HL-60 (cell line): Measurements from ENCODE around the gene RAPGEF4.

Experiments used
- DNase-seq, 2 experiments: peaks; one replicate each; pipeline ENCODE4 v3.0.0-alpha.2; 2010 to 2020; ENCODE audit warnings: low read depth in 1 of 2, low spot score in 1 of 2
- H3K27ac ChIP-seq: fragments of 250-450 bp; sonication (Bioruptor Pico); replicated peaks from 2 replicates; pipeline ENCODE4 v1.5.1; 2020; ENCODE audit warnings: mild to moderate bottlenecking, moderate library complexity
- H3K27me3 ChIP-seq: fragments of 250-450 bp; sonication (Bioruptor Pico); 2 replicates; pipeline ENCODE4 v1.5.1; 2021; ENCODE audit warnings: mild to moderate bottlenecking, moderate library complexity; ENCODE audit not compliant: insufficient read depth, poor library complexity, severe bottlenecking
- H3K4me3 ChIP-seq: replicated peaks from 2 replicates; pipeline ENCODE4 v1.5.1; 2011; ENCODE audit warnings: mild to moderate bottlenecking, control low read depth, low read length; ENCODE audit not compliant: insufficient read depth
- GABPA ChIP-seq: IDR thresholded peaks from 2 replicates; pipeline ENCODE4 v1.6.1; 2012; ENCODE audit warnings: low read depth
- POLR2AphosphoS5 ChIP-seq: IDR thresholded peaks from 2 replicates; pipeline ENCODE4 v1.6.1; 2012; ENCODE audit warnings: low read depth
- SPI1 ChIP-seq: IDR thresholded peaks from 2 replicates; pipeline ENCODE4 v1.6.1; 2012; ENCODE audit warnings: low read depth, mild to moderate bottlenecking, borderline replicate concordance
- TF ChIP-seq, protein P1 (sequence below): IDR thresholded peaks from one replicate; pipeline ENCODE4 v1.5.1; 2011; ENCODE audit warnings: low read length, control low read depth, inconsistent platforms; ENCODE audit not compliant: insufficient read depth
- TF ChIP-seq, protein P2 (sequence below): IDR thresholded peaks from 2 replicates; pipeline ENCODE4 v1.6.1; 2012; ENCODE audit warnings: low read depth; ENCODE audit not compliant: insufficient replicate concordance

RAPGEF4 gene

DNA sequence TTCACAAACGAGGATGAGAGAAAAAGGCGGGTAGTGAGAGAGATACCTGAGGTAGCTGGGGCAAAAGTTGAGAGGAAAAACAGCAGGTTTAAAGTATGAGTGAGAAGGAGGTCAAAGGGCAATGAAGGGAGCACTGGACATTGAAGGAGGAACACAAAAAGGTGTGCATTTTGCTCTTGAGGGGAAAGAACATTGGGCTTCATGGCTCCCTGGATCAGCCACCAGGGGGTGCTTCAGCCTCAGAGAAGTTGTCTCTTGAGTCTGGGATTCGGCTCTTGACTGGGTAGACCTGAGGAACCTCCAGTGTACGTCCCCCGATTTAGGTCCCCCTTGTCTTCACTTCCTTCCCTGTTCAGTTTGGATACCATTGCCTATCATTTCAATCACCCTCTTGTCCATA, 128.5 kb downstream of the RAPGEF4 start:
- TF ChIP-seq, protein P1, sequence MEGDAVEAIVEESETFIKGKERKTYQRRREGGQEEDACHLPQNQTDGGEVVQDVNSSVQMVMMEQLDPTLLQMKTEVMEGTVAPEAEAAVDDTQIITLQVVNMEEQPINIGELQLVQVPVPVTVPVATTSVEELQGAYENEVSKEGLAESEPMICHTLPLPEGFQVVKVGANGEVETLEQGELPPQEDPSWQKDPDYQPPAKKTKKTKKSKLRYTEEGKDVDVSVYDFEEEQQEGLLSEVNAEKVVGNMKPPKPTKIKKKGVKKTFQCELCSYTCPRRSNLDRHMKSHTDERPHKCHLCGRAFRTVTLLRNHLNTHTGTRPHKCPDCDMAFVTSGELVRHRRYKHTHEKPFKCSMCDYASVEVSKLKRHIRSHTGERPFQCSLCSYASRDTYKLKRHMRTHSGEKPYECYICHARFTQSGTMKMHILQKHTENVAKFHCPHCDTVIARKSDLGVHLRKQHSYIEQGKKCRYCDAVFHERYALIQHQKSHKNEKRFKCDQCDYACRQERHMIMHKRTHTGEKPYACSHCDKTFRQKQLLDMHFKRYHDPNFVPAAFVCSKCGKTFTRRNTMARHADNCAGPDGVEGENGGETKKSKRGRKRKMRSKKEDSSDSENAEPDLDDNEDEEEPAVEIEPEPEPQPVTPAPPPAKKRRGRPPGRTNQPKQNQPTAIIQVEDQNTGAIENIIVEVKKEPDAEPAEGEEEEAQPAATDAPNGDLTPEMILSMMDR, result peak; percentile 80
- TF ChIP-seq POLR2AphosphoS5 (no peak), SPI1 (no peak)
- Histone ChIP-seq H3K4me3 (no peak overlapping the region), H3K27ac (no peak overlapping the region), H3K27me3 (peaks cover 7% of the 10 kb centered on the region)
- DNase-seq, result peak; percentile 13 to 38

DNA sequence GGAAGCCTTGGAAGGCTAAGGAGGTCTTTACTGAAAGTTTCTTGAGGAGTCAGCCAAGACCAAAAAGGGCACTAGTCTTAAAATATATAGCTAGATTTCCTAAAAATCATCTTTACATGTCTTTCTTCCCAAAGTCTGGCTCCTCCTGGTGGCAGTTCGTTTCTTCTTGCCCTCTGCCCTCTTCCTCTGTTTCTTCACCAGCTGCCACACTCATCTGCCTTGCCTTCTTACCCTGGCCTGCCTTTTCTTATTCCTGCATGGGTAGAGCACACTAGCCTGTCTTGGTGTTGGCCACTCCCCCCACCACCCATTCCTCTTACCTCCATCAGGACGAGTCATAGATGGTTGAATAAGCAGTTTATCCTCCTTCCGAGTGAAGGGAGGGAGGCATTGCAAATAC, 129.8 kb downstream of the RAPGEF4 start:
- DNase-seq, result no peak

DNA sequence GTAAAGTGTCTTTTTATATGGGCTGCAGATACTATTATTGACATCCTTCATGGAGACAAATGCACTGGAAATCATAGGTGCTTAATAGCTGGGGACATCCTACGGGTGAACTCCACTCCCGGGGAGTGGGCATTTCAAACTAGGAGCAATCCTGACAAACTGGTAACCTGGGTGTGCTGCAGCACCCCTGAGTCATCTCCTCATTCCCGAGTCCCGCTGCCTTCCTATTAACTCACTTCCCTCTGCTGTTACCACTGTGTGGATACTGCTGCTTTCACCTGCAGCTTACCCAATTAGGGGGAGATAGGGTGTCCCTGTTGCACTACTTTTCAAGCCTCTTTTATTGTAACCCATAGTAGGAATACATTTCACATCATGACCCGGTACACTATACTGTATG, 134.2 kb downstream of the RAPGEF4 start:
- DNase-seq, result no peak
- Histone ChIP-seq H3K27ac (no peak overlapping the region), H3K4me3 (no peak overlapping the region), H3K27me3 (peaks cover 7% of the 10 kb centered on the region)
- TF ChIP-seq SPI1 (no peak), GABPA (no peak), POLR2AphosphoS5 (no peak)
- TF ChIP-seq, protein P1, result no peak
- TF ChIP-seq, protein P2, sequence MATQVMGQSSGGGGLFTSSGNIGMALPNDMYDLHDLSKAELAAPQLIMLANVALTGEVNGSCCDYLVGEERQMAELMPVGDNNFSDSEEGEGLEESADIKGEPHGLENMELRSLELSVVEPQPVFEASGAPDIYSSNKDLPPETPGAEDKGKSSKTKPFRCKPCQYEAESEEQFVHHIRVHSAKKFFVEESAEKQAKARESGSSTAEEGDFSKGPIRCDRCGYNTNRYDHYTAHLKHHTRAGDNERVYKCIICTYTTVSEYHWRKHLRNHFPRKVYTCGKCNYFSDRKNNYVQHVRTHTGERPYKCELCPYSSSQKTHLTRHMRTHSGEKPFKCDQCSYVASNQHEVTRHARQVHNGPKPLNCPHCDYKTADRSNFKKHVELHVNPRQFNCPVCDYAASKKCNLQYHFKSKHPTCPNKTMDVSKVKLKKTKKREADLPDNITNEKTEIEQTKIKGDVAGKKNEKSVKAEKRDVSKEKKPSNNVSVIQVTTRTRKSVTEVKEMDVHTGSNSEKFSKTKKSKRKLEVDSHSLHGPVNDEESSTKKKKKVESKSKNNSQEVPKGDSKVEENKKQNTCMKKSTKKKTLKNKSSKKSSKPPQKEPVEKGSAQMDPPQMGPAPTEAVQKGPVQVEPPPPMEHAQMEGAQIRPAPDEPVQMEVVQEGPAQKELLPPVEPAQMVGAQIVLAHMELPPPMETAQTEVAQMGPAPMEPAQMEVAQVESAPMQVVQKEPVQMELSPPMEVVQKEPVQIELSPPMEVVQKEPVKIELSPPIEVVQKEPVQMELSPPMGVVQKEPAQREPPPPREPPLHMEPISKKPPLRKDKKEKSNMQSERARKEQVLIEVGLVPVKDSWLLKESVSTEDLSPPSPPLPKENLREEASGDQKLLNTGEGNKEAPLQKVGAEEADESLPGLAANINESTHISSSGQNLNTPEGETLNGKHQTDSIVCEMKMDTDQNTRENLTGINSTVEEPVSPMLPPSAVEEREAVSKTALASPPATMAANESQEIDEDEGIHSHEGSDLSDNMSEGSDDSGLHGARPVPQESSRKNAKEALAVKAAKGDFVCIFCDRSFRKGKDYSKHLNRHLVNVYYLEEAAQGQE, result no peak

More for the DNA sequence above, 129.8 kb downstream of the RAPGEF4 start:
- TF ChIP-seq GABPA, result no peak
- TF ChIP-seq SPI1, result no peak
- TF ChIP-seq, protein P1, result no peak
- TF ChIP-seq, protein P2, result no peak
- no peak for TF ChIP-seq POLR2AphosphoS5
- Histone ChIP-seq H3K4me3 (no peak overlapping the region), H3K27me3 (peaks cover 7% of the 10 kb centered on the region), H3K27ac (no peak overlapping the region)

DNA sequence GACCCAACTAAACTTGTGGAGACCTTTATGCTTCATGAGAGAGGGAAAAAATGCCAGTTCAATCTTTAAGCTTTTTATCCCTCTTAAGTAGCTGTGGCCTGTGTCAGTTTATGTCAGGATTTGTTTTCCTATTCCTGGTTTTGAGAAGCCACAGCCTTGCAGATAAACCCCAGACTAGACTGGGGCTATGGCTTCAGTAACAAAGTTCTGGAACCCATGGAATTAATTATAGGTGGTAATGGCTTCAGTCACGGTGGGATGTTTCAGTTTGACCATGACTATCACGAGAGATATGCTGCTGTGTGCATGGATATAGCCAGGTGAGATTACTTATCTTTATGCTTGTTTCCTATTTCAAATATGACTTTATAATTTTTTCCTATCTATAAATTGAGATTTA, 134.8 kb downstream of the RAPGEF4 start:
- peaks cover 7% of the 10 kb centered on the region for H3K27me3 ChIP-seq
- no peak overlapping the region for H3K4me3 ChIP-seq
- TF ChIP-seq, protein P1, result no peak
- TF ChIP-seq SPI1, result no peak
- no peak for TF ChIP-seq GABPA
- TF ChIP-seq, protein P2, result no peak
- no peak for TF ChIP-seq POLR2AphosphoS5
- H3K27ac ChIP-seq, result no peak overlapping the region
- no peak for DNase-seq
